Activated CD8-positive, alpha-beta T cell treated with anti-CD3 and anti-CD28 coated beads, Interleukin-2, amount 10 ng/mL, durations not matched to agents 7 days and 5 days (primary cell): ENCODE results near the gene RETREG3. TPM values are rescaled to one million over a fixed set of nuclear protein-coding genes. Genes with fewer than 3 reads are reported as not detected.

Source experiments
- total RNA-seq, 2 experiments: library from RNA; stranded (reverse); gene quantifications; one replicate each; pipeline ENCODE4 v1.2.3, GENCODE V29; 2021

The RETREG3 gene
- total RNA-seq, 2 experiments from 2014 or later = 53.6 to 54.7 TPM

Other genes with a start within 250 kb of the RETREG3 start
- gene STAT3, start 220.9 kb downstream of the RETREG3 start, total RNA-seq = 100 to 1,000 TPM in 1 of 2 experiments, 10 to 100 TPM in 1; 94.7 to 101 TPM
- gene CAVIN1, start 186.1 kb downstream of the RETREG3 start, total RNA-seq = 1 to 10 TPM; 1.7 to 2.0 TPM
- 1 to 10 TPM; 2.1 to 2.2 TPM for gene ATP6V0A1, start 150.5 kb downstream of the RETREG3 start, total RNA-seq
- gene NAGLU, start 73.1 kb downstream of the RETREG3 start, total RNA-seq = 10 to 100 TPM; 19.3 to 20.5 TPM
- gene HSD17B1, start 56.5 kb downstream of the RETREG3 start, total RNA-seq = under 1 TPM; 0.53 to 0.60 TPM
- 10 to 100 TPM; 54.8 to 62.1 TPM for gene COASY, start 47.2 kb downstream of the RETREG3 start, total RNA-seq
- 10 to 100 TPM; 65.8 to 65.9 TPM for gene MLX, start 42.3 kb downstream of the RETREG3 start, total RNA-seq
- gene PSMC3IP, start 31.6 kb downstream of the RETREG3 start, total RNA-seq = 10 to 100 TPM; 19.2 to 21.8 TPM
- 10 to 100 TPM; 82.3 to 83.4 TPM for gene TUBG1, start 309 bp upstream of the RETREG3 start, total RNA-seq
- gene TUBG2, start 49.9 kb upstream of the RETREG3 start, total RNA-seq = 1 to 10 TPM; 8.0 to 8.1 TPM
- gene PLEKHH3, start 67.6 kb upstream of the RETREG3 start, total RNA-seq = 1 to 10 TPM in 1 of 2 experiments, under 1 TPM in 1; 0.79 to 1.2 TPM
- under 1 TPM; 0.13 to 0.29 TPM for gene CCR10, start 72.5 kb upstream of the RETREG3 start, total RNA-seq
- gene CNTNAP1, start 73.2 kb upstream of the RETREG3 start, total RNA-seq = under 1 TPM; 0.71 to 0.78 TPM
- 10 to 100 TPM; 32.4 to 37.7 TPM for gene EZH1, start 135.7 kb upstream of the RETREG3 start, total RNA-seq
- gene RAMP2, start 151.9 kb upstream of the RETREG3 start, total RNA-seq = not detected
- gene VPS25, start 164.1 kb upstream of the RETREG3 start, total RNA-seq = 10 to 100 TPM; 67.8 to 70.5 TPM
- gene WNK4, start 171.2 kb upstream of the RETREG3 start, total RNA-seq = under 1 TPM; 0.37 to 0.66 TPM
- gene COA3, start 189.3 kb upstream of the RETREG3 start, total RNA-seq = 10 to 100 TPM; 41.4 to 41.5 TPM
- gene CNTD1, start 189.5 kb upstream of the RETREG3 start, total RNA-seq = not detected
- 10 to 100 TPM; 86.7 to 89.7 TPM for gene BECN1, start 214.9 kb upstream of the RETREG3 start, total RNA-seq
- gene PSME3, start 224.0 kb upstream of the RETREG3 start, total RNA-seq = 100 to 1,000 TPM; 141 to 145 TPM
- 1 to 10 TPM; 2.0 to 2.1 TPM for gene AOC2, start 235.2 kb upstream of the RETREG3 start, total RNA-seq
- 1 to 10 TPM; 1.0 to 1.4 TPM for gene AOC3, start 241.8 kb upstream of the RETREG3 start, total RNA-seq